HUES6 (cell line): ENCODE measurements around the gene UTP3.
"Not testable (repeated sequence)": the region's sequence is repeated elsewhere in the genome, so short reads cannot be mapped to it uniquely, and the experiment has no call there.

ENCODE experiments used
- H3K27ac ChIP-seq: 2 replicates; pipeline ENCODE4 v1.7.0; 2013; ENCODE audit warnings: low read depth, mild to moderate bottlenecking, low read length, inconsistent platforms
- H3K27me3 ChIP-seq: 2 replicates; pipeline ENCODE4 v1.6.1; 2013; ENCODE audit warnings: low read length; ENCODE audit not compliant: control insufficient read depth, insufficient read depth
- H3K36me3 ChIP-seq: 2 replicates; pipeline ENCODE4 v1.6.1; 2013; ENCODE audit warnings: low read length; ENCODE audit not compliant: control insufficient read depth, insufficient read depth
- H3K4me1 ChIP-seq: 2 replicates; pipeline ENCODE4 v1.6.1; 2013; ENCODE audit warnings: low read length; ENCODE audit not compliant: control insufficient read depth, insufficient read depth
- H3K4me3 ChIP-seq: 2 replicates; pipeline ENCODE4 v1.5.1; 2013; ENCODE audit warnings: low read depth, low read length
- H3K9ac ChIP-seq: one replicate; pipeline ENCODE4 v1.6.1; 2013; ENCODE audit warnings: mild to moderate bottlenecking, low read length
- H3K9me3 ChIP-seq: 2 replicates; pipeline ENCODE4 v1.6.1; 2013; ENCODE audit warnings: low read depth, low read length; ENCODE audit not compliant: control insufficient read depth, insufficient read depth

UTP3 gene, protein sequence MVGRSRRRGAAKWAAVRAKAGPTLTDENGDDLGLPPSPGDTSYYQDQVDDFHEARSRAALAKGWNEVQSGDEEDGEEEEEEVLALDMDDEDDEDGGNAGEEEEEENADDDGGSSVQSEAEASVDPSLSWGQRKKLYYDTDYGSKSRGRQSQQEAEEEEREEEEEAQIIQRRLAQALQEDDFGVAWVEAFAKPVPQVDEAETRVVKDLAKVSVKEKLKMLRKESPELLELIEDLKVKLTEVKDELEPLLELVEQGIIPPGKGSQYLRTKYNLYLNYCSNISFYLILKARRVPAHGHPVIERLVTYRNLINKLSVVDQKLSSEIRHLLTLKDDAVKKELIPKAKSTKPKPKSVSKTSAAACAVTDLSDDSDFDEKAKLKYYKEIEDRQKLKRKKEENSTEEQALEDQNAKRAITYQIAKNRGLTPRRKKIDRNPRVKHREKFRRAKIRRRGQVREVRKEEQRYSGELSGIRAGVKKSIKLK

GRCh38 chr4:70687821-70688794 lies at the start of gene UTP3:
UTP3 (plus strand) TSS chr4:70688532; CDS start chr4:70688678, 146 bp downstream.
- H3K36me3 ChIP-seq, result 0 out of 2 replicates have a peak, but pooled peaks cover 5% of the 10 kb centered on the region
- peak within 1 kb of the TSS; percentile 79; the same call in 1 of the 2 replicates for H3K27ac ChIP-seq
- H3K4me3 ChIP-seq, result peak within 1 kb of the TSS; percentile 97
- H3K27me3 ChIP-seq, result no peaks in the 10 kb centered on the region
- H3K4me1 ChIP-seq, result peaks cover 7% of the 10 kb centered on the region
- H3K9me3 ChIP-seq, result no peaks in the 10 kb centered on the region
- peak within 1 kb of the TSS; percentile 94 for H3K9ac ChIP-seq

DNA sequence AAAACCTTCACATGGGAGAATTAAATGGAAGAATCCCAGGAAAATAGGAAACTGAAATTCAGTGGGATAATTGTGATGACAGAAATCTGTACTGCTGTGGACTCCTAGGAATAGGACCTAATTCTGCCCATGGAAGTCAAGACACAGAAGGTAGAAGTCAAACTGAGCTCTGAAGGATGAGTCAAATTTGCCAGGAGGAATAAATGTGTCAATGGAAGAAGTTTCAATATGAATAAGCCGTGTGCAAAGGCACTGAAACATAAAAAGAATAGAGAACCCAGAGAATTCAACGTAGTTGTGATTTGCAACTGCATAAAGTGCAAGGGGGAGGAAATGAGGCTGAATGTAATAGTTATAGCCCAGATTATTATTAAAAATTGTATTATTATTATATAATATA lies 48.1 kb upstream of the UTP3 start:
- no peak overlapping the region for H3K27ac ChIP-seq
- H3K27me3 ChIP-seq, result no peaks in the 10 kb centered on the region
- H3K4me1 ChIP-seq, result no peaks in the 10 kb centered on the region
- no peak overlapping the region for H3K4me3 ChIP-seq
- no peaks in the 10 kb centered on the region for H3K9me3 ChIP-seq
- no peak overlapping the region for H3K9ac ChIP-seq
- H3K36me3 ChIP-seq, result no peaks in the 10 kb centered on the region

GRCh38 chr4:70650741-70651140 lies 37.6 kb upstream of the UTP3 start:
- H3K27me3 ChIP-seq, H3K36me3 ChIP-seq, H3K9me3 ChIP-seq, H3K4me1 ChIP-seq, H3K27ac ChIP-seq, H3K9ac ChIP-seq, H3K4me3 ChIP-seq: not testable (repeated sequence)

DNA sequence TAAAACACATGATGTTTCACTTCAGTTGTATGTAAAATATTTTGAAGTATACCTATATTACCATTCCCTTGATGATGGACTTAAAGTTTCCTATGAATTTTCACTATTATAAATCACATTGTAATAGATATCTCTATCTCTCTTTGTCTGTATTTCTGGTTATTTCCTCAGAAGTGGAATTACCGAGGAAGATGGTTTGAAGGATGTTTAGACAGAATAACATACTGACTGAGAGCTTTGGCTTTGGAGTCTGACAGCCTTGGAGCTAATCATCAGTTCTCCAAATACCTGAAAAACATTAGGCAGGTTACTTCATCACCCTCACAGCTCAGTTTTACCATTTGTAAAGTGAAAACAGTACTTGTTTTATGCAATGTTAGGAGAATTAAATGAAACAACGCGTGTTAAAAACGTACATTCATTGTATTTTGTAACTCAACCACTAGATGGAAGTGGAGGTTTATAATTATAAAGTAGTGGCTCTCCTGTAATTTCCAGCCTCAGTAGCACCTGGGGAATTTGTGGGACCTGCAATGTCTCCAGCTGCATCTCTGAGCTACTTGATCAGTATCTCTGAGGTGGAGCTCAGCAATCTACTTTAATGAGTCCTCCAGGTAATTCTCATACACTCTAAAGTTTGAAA lies 36.3 kb upstream of the UTP3 start:
- Histone ChIP-seq H3K36me3 (no peaks in the 10 kb centered on the region), H3K4me1 (no peaks in the 10 kb centered on the region), H3K9me3 (no peaks in the 10 kb centered on the region), H3K4me3 (no peak overlapping the region), H3K9ac (no peak overlapping the region), H3K27ac (no peak overlapping the region), H3K27me3 (no peaks in the 10 kb centered on the region)

DNA sequence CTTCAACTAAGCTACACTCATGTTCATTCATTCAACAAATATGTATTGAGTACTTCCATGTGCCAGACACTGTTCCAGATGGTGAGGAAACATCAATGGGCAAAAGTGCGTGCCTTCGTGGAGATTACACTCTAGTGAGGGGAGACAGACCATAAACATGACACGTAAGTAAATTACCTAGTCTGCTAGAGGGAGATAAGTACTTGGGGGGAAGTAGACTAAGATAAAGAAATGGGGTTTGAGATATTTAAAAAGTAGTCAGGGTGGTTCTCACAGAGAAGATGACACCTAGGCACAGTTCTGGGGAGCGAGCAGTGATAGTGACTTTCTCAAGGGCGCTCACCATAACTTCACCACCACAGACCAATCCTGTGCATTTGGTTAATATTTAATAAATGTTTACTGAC lies 33.7 kb upstream of the UTP3 start:
- Histone ChIP-seq H3K27me3 (no peaks in the 10 kb centered on the region), H3K9me3 (no peaks in the 10 kb centered on the region), H3K36me3 (no peaks in the 10 kb centered on the region), H3K27ac (no peak overlapping the region), H3K9ac (no peak overlapping the region), H3K4me3 (no peak overlapping the region), H3K4me1 (no peaks in the 10 kb centered on the region)

GRCh38 chr4:70657326-70657725 lies 31.0 kb upstream of the UTP3 start:
- Histone ChIP-seq H3K4me3 (no peak overlapping the region), H3K27me3 (no peaks in the 10 kb centered on the region), H3K36me3 (no peaks in the 10 kb centered on the region), H3K9ac (no peak overlapping the region), H3K9me3 (no peaks in the 10 kb centered on the region), H3K27ac (no peak overlapping the region), H3K4me1 (no peaks in the 10 kb centered on the region)

DNA sequence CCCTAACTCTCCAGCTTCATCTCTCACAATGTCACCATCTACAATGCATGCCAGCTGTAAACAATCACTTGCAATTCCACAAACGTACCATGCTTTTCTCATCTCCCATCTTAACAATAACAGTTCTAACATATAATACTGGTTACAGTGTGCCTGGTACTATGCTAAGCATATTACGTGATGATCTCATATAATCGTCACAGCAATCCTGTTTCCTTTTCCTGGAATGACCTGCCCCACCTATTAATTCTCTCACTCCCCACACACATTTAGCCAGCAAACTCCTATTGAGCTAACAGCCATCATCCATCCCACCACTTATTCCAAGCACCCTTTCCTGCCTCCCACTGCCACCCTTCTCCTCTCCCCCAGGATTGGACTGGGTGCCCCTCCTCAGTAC lies 29.9 kb upstream of the UTP3 start:
- Histone ChIP-seq H3K36me3 (no peaks in the 10 kb centered on the region), H3K4me1 (no peaks in the 10 kb centered on the region), H3K27ac (no peak overlapping the region), H3K27me3 (no peaks in the 10 kb centered on the region), H3K9me3 (no peaks in the 10 kb centered on the region), H3K4me3 (no peak overlapping the region), H3K9ac (no peak overlapping the region)

DNA sequence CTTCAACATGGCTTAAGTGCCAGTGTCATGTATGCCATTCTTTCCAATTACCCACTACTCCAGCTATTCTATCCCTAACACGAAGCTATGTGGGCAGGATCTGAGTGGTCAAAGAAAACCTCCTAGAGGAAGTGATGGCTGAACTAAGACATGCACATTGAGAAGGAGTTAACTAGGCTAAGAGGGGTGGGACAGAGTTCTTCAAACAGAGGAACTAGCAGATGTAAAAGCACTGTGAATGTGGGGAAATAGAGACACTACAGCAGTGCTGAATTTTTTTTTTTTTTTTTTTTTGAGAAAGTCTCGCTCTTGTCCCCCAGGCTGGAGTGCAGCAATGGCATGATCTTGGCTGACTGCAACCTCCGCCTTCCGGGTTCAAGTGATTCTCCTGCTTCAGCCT lies 28.2 kb upstream of the UTP3 start:
- H3K9me3 ChIP-seq, result no peaks in the 10 kb centered on the region
- H3K27me3 ChIP-seq, result no peaks in the 10 kb centered on the region
- no peaks in the 10 kb centered on the region for H3K4me1 ChIP-seq
- no peaks in the 10 kb centered on the region for H3K36me3 ChIP-seq
- H3K27ac ChIP-seq, result no peak overlapping the region
- no peak overlapping the region for H3K4me3 ChIP-seq
- no peak overlapping the region for H3K9ac ChIP-seq

DNA sequence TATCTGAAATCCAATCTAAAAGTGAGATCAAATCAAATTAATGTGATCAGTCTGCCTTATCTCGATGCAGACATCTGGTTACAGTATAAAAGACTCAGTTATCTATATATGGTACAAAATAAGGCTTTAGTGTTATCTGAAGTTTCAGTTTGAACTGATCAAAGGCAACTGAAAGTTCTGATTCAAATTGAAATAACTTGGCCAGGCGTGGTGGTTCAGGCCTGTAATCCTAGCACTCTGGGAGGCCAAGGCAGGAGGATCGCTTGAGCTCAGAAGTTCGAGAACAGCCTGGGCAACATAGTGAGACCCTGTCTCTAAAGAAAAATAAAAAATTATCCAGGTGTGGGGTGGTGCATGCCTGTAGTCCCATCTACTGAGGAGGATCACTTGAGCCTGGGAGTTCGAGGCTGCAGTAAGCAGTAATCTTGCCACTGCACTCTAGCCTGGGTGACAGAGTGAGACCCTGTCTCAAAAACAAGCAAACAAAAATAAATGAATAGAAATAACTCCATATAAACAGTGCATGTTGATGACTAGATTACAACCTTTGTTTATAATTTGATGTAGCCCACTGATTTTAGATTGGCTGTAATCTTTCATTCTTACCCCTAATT lies 26.9 kb upstream of the UTP3 start:
- H3K27me3 ChIP-seq, H3K9ac ChIP-seq, H3K9me3 ChIP-seq, H3K4me3 ChIP-seq, H3K36me3 ChIP-seq, H3K4me1 ChIP-seq, H3K27ac ChIP-seq: not testable (repeated sequence)

- H3K4me3 ChIP-seq, result no peak within 1 kb of the TSS
- H3K27me3 ChIP-seq, result peaks cover 2% of the 10 kb centered on the region; the same call in 1 of the 2 replicates
- H3K9ac ChIP-seq, result no peak within 1 kb of the TSS
- no peaks in the 10 kb centered on the region for H3K36me3 ChIP-seq
- no peaks in the 10 kb centered on the region for H3K4me1 ChIP-seq
- H3K9me3 ChIP-seq, result no peaks in the 10 kb centered on the region
- no peak within 1 kb of the TSS for H3K27ac ChIP-seq
Measured at GRCh38 chr4:70666369-70666768, 22.0 kb upstream of the UTP3 start, which contains the start of gene JCHAIN. JCHAIN (minus strand) TSS chr4:70666508; CDS start chr4:70666490, 18 bp downstream.
